ENCODE measurements around the gene SLC49A4. TPM values are rescaled to one million over a fixed set of nuclear protein-coding genes. Genes with fewer than 3 reads are reported as not detected.
A peak's percentile ranks its signal among the peaks of the same experiment; 100 is the strongest.

The SLC49A4 gene
- total and polyA plus RNA-seq, 2 of the 13 experiments (the other 11 are each of a cell fraction or from before 2014, with no cell fraction given), result 6.5 to 16.3 TPM

GRCh38 chr3:122758877-122759560, 35.9 kb upstream of the SLC49A4 start (continued):
- TF ChIP-seq HMGXB3 (CRISPR knock-in tag; IDR thresholded peaks at IDR 0.05; ENCODE audit: borderline replicate concordance) (no peak), HDAC6 (IDR thresholded peaks at IDR 0.05; ENCODE audit: low read depth, low read length) (no peak)

GRCh38 chr3:122760453-122761271, 34.2 kb upstream of the SLC49A4 start:
- H3K36me3 ChIP-seq (replicated peaks in 1 of 2; ENCODE audit: control insufficient read depth in 1 of 2, insufficient read depth in 2 of 2, low read length in 2 of 2), result no peaks in the 10 kb centered on the region
- H3K4me1 ChIP-seq (ENCODE audit: insufficient read depth, low read length), result no peaks in the 10 kb centered on the region
- intact Hi-C loops (cut with micrococcal nuclease; ENCODE audit: unreplicated experiment) (no loop called here), in situ Hi-C loops (cut with HindIII; ENCODE audit: extremely low pct_ligation_motif_present, low pct_unique_long_range_greater_than_20kb) (loop anchor here (25.0 kb wide), 1 partner anchor 277 kb away; the partner anchor contains the start of gene SEMA5B)
- no peak for DNase-seq (ENCODE audit: low spot score)
- no peaks in the 10 kb centered on the region for H3K79me2 ChIP-seq (ENCODE audit: insufficient read depth, low read length)
- no peak for ATAC-seq
- no peak overlapping the region for H3K9ac ChIP-seq (ENCODE audit: insufficient read depth, low read depth, low read length)
- H3K9me3 ChIP-seq (ENCODE audit: low read length), result no peaks in the 10 kb centered on the region
- no TSS peak for BruUV-seq (replicated peaks)
- no peaks in the 10 kb centered on the region for H4K20me1 ChIP-seq (ENCODE audit: insufficient read depth, low read length)
- ChIA-PET POLR2A (no interaction called here), CTCF (ENCODE audit: low intra/inter-chr PET ratio, low total read pairs) (no interaction called here)
- H2AFZ ChIP-seq (ENCODE audit: low read length), result no peak overlapping the region
- no peak overlapping the region for H3K4me3 ChIP-seq (replicated peaks in 1 of 3; ENCODE audit: insufficient read depth in 1 of 3, low read depth in 2 of 3, low read length in 3 of 3)
- no peak overlapping the region for H3K4me2 ChIP-seq (ENCODE audit: low read depth, low read length)
- no peaks in the 10 kb centered on the region for H3K27me3 ChIP-seq (ENCODE audit: control insufficient read depth in 1 of 2, insufficient read depth in 2 of 2, low read length in 2 of 2)
- H3K27ac ChIP-seq (ENCODE audit: extremely low read length, insufficient read depth, low read length), result no peak overlapping the region
- no peak for FAIRE-seq
- WGBS (ENCODE audit: low lambda C conversion rate), result 99% methylated on average over 3 of the region's 3 CpGs
- TF ChIP-seq ZNF407 (CRISPR knock-in tag; IDR thresholded peaks at IDR 0.05; ENCODE audit: not compliant biosample characterization), result no peak
- peak; percentile 90 to 95 for TF ChIP-seq MAFK (conservative IDR thresholded peaks at IDR 0.05 in 1 of 2, IDR thresholded peaks at IDR 0.05 in 1 of 2; ENCODE audit: low read length in 2 of 2)
- peak; percentile 92 for TF ChIP-seq MAFF (IDR thresholded peaks at IDR 0.05; ENCODE audit: low read depth, low read length)

All from HepG2 (cell line).